Measurements from ENCODE around the gene ZDHHC16. TPM values are rescaled to one million over a fixed set of nuclear protein-coding genes. Genes with fewer than 3 reads are reported as not detected.
"Not testable (repeated sequence)": the region's sequence is repeated elsewhere in the genome, so short reads cannot be mapped to it uniquely, and the experiment has no call there.

Gene ZDHHC16
- total RNA-seq, 1 experiment from 2014 or later = 29.8 TPM

DNA sequence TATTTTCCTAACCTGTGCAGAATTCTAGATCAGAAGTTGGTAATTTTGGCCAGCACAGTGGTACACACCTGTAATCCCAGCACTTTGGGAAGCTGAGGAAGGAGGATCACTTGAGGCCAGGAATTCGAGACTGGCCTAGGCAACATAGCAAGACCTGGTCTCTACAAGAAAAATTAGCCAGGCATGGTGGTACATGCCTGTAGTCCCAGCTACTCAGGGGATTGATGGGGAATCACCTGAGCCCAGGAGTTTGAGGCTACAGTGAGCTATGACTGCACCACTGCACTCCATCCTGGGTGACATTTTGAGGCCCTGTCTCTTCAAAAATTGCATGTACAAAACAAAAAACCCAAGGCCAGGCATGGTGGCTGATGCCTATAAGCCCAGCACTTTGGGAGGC, 11.4 kb upstream of the ZDHHC16 start:
- DNase-seq (ENCODE audit: low read depth) = no peak

DNA sequence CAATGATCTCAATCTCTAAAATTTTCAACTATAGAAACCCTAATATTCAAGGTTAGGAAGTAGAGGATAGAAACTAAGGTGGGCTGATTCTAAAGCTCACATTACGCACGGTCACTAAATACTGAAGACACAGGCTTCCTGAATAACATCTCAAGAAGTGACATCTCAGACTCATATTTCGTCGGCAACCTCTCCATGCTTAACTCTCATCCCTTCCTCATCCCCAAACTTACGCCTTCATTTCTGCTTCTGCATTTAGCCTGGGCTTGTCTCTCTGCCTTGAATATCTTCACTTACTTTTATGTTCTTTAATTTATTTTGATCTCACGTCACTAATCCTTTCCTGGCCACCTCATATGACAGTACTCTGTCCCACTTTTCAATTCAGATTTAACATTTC, 10.8 kb upstream of the ZDHHC16 start:
- no peak for DNase-seq (ENCODE audit: low read depth)

DNA sequence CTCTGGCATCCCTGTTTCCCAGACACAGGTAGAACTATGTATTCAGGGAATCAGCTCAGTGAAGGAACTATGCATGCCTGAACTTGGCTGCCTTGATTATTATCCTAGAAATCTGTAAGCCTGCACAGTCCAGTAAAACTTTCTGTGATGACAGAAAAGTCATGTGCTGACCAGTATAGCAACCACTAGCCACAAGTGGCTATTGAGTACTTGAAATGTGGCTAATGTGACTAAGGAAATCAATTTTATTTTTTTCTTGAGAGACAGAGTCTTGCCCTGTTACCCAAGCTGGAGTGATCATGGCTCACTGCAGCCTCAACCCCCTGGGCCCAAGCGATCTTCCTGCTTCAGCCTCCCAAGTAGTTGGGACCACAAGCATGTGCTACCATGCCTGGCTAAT, 3.7 kb upstream of the ZDHHC16 start:
- no peak for DNase-seq (ENCODE audit: low read depth)

DNA sequence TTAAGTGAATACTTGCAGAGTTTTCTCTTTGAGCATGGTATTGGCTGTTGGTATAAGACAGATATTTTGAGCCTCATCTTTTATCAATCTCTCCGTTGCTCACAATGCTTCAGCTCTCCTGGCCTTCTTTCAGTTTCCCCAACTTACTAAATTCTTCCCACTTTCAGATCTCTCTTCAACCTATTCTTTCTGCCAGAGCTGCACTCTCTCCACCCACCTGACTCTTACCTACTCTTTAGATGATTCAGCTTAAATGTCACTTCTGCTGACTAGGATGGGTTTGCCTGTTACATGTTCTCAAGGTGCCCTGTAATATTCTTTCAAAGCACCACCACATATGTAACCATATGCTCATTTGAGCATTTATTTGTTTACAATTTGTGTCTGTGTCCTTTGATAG, 1.8 kb upstream of the ZDHHC16 start:
- no peak for DNase-seq (ENCODE audit: low read depth)

DNA sequence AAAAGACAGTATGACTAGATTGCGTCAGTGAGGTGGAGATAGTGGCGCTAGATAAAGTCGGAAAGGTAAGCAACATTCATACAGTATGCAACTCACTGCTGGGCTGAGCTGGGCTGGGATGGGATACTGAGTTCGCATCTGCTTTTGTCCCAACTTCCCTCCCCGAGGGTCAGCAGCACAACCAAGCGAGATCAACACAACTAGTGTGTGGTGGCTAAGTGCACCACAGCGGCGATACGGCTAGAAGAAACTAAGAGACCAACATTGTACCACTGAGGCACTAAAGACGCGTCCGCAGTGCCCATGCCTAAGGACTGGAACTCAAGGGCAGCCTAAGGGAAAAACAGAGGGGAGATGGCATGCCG, 636 bp upstream of the ZDHHC16 start:
- no peak for DNase-seq (ENCODE audit: low read depth)

DNA sequence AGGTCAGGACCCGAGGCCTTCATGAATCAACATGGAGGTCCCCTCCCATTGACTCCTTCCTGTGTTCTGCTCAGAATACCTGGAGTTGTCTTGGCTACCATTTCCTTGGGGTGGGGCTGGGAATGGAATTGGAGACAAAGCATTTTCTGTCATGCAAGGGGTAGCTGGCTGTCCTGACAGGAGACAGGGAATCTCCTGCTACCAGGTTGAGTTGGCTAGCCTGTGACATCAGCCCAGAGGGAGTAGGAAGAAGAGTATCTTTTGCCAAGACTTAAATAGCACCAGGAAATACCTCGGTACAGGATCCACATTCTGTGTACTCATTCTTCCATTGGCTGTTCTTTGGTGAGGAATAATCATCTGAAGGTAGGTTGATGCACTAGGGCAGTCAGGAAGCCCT, 4.9 kb downstream of the ZDHHC16 start:
- DNase-seq (ENCODE audit: low read depth) = no peak

DNA sequence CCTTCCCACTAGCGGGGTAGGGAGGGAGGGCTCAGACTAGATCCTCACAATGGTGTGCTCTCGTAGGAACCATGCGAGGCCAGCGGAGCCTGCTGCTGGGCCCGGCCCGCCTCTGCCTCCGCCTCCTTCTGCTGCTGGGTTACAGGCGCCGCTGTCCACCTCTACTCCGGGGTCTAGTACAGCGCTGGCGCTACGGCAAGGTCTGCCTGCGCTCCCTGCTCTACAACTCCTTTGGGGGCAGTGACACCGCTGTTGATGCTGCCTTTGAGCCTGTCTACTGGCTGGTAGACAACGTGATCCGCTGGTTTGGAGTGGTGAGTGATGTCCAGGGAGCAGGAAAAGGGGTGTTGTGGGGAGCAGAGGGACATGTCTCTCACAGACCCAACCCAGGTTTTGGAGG, 5.6 kb downstream of the ZDHHC16 start:
- DNase-seq (ENCODE audit: low read depth) = no peak

DNA sequence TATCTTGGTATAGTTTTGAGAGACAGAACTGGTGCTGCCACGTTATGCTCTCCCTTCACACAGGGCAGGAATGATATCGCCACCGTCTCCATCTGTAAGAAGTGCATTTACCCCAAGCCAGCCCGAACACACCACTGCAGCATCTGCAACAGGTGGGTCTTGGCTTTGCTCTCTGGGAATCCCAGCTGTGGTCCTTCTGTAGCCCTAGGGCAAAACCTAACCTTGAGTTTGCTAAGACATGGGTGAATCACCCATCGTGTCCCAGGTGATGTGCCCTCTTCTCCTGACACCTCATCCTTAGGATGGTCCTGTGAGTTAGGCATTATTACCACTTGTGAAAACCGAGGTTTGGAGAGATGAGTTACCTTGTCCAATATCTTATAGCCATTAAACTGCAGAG, 6.4 kb downstream of the ZDHHC16 start:
- DNase-seq (ENCODE audit: low read depth) = no peak

DNA sequence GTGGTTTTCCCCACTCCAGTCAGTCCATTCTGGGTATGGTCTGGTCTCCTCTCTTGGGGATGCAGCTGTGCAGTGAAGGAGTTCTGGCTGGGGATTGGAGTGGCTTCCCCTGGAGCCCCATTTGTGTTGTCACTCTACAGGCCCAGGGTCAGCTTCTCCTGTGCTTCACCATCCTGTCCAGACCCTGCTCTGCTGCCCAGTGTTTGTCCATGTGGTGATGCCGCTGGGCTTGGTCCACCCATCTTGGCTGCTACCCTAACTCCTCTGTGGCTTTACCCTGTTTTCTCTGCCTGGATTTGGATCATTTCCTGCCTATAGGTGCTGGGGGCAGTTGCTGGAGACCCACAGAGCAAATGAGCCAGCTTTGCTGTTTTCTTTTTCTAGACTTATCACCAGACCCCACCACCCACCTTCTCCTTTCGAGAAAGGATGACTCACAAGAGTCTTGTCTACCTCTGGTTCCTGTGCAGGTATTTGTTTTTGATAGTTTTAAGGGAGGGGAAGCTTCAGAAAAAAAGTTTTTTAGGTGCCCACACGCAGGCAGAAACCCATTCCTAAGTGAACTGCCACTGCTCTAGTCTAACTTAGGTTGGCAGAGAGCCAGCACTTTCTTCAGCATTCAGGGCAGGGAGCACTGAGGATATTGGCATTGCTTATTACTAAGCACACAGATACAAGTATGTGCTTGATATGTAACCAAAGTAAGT, 8.5 kb downstream of the ZDHHC16 start:
- no peak for DNase-seq (ENCODE audit: low read depth)

DNA sequence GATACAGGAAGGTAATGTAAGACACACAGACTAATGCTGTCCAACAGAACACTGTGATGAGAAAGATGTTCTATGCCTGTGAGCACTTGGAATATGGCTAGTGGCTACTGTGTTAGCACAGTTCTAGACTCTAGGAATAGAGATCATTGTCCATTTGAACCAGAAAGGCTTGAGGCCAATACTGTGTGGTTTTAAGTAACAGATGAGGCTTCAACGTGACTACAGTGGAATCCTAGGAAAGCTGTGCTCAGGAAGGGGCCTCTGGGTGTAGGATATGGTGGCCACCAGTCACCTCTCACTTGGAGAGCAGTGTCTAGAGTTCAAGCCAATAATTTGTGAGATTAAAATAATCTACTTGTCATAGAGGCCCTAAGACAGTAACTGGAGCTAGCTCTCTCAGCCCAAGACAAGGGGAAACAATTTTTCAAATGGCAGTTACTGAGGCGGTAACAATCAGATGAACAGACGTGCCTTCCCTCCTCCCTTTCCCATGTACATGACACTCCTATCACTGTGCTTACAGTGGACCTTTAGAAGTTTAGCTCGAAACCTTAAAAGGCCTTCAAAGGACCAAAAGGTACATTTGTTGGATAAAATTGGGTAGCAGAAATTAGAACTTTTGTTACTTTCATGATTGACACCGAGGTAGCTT, 10.2 kb downstream of the ZDHHC16 start:
- DNase-seq (ENCODE audit: low read depth) = no peak

DNA sequence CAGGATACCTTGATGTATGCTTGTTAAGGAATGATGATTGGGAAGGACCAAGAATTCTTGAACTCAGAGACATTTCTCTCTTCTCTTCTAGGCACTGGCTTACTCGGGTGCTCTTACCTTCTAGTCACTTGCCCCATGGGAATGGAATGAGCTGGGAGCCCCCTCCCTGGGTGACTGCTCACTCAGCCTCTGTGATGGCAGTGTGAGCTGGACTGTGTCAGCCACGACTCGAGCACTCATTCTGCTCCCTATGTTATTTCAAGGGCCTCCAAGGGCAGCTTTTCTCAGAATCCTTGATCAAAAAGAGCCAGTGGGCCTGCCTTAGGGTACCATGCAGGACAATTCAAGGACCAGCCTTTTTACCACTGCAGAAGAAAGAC, 10.7 kb downstream of the ZDHHC16 start:
- DNase-seq (ENCODE audit: low read depth) = no peak

DNA sequence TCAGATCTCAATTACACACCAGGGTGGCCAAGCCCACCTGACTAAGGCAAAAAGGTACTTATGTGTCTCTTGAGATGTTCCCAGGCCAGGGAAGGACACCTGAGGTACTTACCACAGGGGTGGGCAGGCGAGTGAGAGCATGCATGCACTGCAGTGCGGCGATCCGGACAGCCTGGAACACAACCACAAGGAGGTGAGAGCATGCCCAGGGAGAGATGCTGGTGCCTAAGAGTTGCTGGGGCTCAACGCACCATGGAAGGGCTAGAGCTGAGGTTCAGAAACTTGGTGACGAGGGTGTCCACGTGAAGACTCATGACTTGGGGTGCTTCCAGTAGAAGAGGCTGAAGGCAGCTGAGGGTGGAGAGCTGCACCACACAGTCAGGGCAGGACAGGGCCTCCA, 13.1 kb downstream of the ZDHHC16 start:
- DNase-seq (ENCODE audit: low read depth) = no peak

DNA sequence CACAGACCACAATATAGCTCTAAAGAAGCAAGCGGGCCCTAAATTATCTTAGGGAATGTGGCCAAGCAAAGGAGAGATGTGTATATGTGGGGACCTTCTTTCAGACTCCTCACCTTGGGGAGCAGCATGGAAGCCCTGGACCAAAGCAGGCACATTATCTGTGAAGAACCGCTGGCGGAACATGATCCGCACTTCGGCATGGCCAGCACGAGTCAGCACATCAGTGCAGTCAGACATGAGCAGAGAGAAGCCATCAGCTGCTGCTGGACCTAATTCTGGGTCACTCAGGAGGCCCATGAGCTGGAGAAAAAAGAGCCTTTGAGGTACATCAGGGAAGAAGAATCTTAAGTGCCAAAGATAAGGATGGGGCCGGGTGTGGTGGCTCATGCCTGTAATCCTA, 14.0 kb downstream of the ZDHHC16 start:
- DNase-seq (ENCODE audit: low read depth) = no peak

DNA sequence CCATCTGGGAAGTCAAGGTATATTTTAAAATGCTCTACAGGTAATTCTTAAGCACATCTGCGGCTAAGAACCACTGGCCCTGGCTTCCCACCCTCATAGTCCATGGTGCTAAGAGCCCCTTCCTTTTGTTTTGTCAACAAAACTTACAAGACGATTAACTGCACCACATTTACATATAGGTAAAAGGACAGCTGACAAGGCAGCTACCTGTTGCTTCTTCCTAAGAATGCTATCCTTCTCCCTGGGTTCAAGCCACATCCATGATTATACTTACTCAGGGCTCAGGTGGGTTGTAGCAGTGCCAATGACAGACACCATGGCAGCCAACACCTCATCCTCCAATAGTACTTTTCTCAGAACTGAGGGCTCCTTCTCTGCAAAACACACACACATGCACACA, 16.3 kb downstream of the ZDHHC16 start:
- no peak for DNase-seq (ENCODE audit: low read depth)

DNA sequence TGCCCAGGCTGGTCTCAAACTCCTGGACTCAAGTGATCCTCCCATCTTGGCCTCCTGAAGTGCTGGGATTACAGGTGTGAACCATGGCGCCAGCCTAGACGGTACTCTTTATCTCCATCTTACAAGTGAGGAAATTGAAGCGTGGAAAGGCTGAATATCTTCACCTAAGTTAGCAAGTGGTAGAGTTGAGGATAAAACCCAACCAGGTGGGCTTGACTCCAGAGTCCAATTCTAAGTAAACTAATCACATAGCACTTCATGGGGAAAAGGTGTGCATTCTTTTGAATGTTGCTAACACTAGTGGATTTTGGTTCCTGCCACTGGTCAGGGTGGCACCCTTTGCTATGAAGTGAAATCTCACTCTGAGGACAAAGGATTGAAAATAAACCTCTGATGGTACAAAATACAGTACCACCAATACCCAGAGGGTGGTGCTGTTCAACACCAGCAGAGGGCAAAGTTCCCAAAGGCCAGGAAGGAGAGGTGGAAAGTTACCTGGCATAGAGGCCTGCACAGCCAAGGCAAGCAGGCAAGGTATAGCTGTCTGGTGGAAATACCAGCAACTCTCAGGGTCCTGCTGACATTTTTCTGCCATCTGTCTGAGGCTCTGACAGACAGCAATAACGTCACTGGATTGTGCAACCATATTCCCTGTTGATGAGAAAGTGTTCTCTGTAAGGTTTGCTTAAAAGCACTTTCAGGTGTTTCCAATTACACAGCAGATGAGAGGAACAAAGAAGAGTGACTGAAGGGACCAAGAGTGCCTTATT, 17.6 kb downstream of the ZDHHC16 start:
- DNase-seq (ENCODE audit: low read depth) = peak; percentile 31

DNA sequence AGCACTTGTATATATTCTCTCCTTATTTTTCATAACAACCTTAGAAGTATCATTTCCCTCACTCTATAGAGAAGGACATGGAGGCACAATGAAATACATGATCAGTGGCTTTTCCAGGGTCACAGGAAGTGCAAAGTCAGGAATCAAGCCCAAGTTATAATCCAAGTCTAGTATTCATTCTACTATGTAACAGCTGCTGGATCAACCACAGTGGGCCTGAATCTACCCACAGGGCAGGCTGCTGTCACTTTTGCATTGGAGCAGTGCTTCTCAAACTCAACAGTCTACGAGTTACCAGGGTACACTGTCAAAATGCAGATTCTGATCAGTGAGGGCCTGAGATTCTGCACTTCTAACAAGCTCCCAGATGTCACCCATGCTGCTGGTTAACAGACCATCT, 18.3 kb downstream of the ZDHHC16 start:
- no peak for DNase-seq (ENCODE audit: low read depth)

DNA sequence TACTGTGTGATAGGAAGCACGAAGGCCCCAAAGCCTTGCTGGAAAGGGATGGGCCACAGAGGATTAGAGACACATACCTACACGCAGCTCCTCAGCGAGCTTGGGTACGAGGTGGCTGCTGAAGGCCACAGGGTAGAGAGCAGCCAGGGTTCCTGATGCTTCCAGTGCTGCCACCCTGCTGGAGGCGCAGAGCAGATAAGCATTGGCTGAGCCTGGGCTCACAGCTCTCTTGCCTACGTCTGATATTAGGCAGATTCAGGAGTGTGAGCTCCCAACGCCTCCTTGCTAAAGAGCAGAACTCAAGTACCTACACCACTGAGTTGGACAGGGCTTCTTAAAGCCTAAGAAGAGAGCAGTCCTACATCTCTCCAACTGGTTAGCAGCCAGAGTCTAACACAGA, 20.0 kb downstream of the ZDHHC16 start:
- no peak for DNase-seq (ENCODE audit: low read depth)

DNA sequence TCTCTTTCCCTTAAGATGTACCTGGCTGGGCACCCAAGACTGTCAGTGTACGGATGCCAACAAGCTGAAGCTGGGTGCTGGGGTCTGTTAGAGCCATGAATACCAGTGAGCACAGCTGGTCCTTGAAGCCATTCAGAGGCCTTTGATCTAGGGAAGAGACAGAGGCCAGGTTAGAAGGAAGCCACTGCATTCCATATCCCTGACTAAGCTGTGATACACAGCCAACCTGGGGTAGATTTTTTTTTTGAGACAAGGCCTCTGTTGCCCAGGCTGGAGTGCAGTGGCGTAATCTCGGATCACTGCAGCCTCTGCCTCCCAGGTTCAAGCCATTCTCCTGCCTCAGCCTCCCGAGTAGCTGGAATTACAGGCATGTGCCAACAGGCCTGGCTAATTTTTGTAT, 20.8 kb downstream of the ZDHHC16 start:
- peak; percentile 14 for DNase-seq (ENCODE audit: low read depth)

DNA sequence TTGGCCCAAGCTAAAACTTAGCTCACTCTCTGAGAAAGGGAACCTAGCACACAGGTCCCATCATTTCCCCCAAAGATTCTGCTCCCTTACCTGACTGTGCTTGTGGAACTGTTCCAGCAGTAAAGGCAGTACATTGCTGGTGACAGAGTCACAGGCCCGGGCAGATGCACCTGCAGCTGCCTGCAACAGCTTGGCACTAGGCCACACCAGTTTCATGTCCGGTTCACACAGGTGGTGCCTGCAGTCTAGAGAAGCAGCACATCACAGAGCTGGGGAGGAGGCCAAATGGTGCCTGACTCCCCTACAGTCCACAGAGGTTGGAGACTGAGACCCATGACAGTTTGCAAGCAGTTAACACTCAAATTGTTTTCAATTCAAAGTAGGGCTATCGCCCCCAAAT, 22.2 kb downstream of the ZDHHC16 start:
- DNase-seq (ENCODE audit: low read depth) = no peak

DNA sequence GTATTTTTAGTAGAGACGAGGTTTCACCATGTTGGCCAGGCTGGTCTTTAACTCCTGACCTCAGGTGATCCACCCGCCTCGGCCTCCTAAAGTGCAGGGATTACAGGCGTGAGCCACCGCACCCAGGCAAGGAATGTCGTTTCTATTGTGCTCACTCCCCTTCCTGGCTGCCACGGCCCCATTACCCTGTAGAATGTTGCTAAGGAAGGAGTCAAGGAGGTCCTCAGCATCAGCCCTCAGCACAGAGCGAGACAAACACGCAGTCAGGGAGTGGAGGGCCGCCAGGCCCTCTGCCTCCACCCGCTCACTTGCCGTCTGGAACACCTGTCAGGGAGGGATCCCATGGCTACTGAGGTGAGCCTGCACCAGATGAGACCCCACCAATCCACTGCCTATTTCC, 22.8 kb downstream of the ZDHHC16 start:
- not testable (repeated sequence) for DNase-seq (ENCODE audit: low read depth)

DNA sequence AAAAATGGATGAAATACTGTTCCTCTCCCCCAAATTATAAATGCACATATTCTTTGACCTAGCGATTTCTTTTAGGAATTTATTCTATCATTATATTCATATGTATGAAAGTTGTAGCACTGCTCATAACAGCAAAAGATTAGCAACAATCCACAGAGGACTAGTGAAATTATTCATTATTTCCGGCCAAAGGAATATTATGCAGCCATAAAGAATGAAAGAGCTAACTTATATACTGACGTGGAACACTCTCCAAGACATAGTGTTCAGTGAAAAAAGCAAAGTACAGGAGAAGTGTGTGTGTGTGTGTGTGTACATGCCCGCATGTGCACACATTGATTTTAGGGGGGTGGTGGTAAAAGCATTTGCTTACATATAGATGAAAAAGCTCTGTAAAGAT, 28.9 kb downstream of the ZDHHC16 start:
- DNase-seq (ENCODE audit: low read depth) = no peak

DNA sequence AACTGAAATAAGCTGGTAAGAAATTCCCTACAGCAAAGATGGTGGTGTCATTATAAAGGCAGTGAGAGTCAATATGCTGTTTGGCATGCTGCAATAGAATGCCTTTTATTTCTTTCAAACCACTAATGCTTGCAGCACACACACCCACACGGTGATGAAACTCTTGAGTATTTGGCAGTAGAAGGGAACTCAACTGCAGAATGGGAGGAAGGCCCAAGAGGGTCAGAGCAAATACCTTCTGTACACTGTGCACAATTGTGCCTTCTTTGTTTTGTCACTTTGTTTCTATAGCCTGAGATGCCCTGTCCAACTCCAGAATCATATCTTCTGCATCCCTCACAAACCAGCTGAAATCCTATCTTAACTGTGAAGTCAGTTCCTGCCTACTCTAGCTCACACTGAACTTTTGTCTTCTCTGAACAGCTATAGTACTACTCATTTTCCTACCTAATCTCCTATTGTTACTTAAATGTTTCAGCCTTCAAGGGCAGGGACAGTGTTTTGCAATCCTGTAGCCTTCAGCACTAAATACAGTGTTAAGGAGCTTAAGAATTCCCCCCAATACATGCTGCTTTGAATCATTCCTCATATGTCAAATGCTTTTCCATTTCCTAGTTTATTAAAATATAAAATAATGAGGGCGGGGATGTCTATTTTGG, 30.1 kb downstream of the ZDHHC16 start:
- DNase-seq (ENCODE audit: low read depth) = no peak

DNA sequence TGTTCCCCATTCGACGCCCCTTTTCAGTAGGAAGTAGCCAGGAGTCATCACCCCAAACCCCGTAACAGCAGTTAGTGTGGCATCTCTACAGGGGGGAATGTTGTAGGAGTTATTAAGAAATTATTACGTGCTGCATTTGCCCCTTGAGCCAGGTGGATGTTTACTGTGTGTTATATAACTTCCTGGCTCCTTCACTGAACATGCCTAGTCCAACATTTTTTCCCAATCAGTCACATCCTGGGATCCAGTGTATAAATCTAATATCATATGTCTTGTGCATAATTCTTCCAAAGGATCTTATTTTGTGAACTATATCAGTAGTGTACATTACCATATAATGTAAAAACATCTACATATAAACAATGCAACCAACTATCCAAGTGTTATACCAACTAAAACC, 33.4 kb downstream of the ZDHHC16 start:
- DNase-seq (ENCODE audit: low read depth) = not testable (repeated sequence)

Measured in Daoy (cell line).